Right lung (tissue), 5 donors: ENCODE data around the gene TMEM158. TPM values are rescaled to one million over a fixed set of nuclear protein-coding genes. Genes with fewer than 3 reads are reported as not detected.

Experiments
- DNase-seq, 2 donors: peaks; one replicate each; pipeline ENCODE4 v3.0.0-alpha.2; 2013
- polyA plus RNA-seq, 5 donors: library from polyadenylated mRNA; unstranded; fragments of 120-200 nt; gene quantifications; one replicate each; pipeline versions ENCODE4 v1.2.1 to v1.2.3, GENCODE V29; 2013; ENCODE audit warnings: inconsistent platforms in 1 of 5, low replicate concordance in 1 of 5; ENCODE audit not compliant: insufficient read length in 5 of 5, insufficient read depth in 1 of 5

TMEM158 gene
- polyA plus RNA-seq, 5 donors, result 1.7 to 3.4 (median 2.0) TPM

DNA sequence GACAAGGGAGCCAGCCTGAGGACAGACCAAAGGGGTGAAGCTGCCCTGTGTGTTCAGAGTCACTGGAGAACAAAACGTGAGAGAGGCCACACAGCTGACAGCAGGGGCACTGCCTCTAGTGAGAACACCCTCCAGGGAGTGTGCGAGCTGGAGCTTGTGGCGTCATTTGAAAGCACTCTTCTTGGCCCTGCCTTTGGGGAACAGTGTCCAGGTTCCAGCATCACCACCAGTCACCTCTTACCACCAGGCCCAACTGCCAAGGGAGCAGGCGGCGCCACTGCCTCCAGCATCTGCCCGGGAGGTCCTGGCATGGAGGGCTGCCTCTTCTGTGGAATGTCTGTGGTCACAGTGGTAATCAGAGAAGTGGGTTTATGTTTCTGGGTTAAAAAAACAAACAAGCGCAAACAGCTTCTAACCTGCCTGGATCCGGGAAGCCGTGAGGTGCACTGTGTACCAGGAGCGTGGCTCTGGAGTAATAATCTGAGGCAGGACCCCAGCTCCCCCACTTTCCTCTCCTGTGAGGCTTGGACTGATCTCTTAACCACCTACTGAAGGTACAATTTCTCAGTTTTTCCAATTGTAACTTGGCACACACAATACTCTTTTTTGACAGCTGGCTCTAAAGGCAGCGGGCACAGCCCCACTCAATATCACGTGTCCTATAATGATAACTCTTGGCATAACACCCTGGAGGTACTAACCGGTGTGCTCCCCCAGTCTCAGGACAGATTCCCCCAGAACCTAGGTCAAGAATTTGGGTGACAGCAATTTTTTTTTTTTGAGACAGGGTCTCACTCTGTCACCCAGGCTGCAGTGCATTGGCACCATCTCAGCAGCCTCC is 47.7 kb downstream of the TMEM158 start:
- no peak for DNase-seq

DNA sequence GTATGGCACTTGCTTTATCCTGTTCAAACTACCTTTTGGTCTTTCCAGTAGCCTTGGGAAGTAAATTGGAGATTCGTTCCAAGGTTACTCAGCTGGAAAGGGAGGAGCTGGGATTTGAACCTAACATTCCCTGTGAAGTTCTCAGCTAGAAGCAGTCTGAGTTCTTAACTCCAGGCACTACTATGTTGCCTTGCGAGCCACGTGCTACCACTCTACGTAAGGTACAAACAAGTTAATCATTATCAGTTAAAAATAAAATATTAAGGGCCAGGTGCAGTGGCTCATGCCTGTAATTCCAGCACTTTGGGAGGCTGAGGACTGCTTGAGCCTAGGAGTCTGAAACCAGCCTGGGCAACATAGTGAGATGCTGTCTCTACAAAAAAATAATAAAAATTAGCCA is 49.2 kb downstream of the TMEM158 start:
- no peak for DNase-seq

Other genes with a start within 250 kb of the TMEM158 start
- 100 to 1,000 TPM; 101 to 194 (median 110) TPM for gene CLEC3B, start 200.0 kb downstream of the TMEM158 start, polyA plus RNA-seq
- gene CDCP1, start 79.9 kb downstream of the TMEM158 start, polyA plus RNA-seq, result under 1 TPM; 0.30 to 0.57 (median 0.42) TPM
- 10 to 100 TPM; 18.6 to 22.1 (median 20.8) TPM for gene LARS2, start 162.3 kb upstream of the TMEM158 start, polyA plus RNA-seq